Activated effector memory CD4-positive, alpha-beta T cell treated with Interleukin-2 at 50 U/mL for 16 hours (primary cell): ENCODE data around the gene PLEKHH3.

Experiments used
- DNase-seq: peaks from one replicate; pipeline ENCODE4 v3.0.0-alpha.2; 2020

PLEKHH3 gene

GRCh38 chr17:42684929-42685556 is 8.2 kb upstream of the PLEKHH3 start:
- DNase-seq = no peak

DNA sequence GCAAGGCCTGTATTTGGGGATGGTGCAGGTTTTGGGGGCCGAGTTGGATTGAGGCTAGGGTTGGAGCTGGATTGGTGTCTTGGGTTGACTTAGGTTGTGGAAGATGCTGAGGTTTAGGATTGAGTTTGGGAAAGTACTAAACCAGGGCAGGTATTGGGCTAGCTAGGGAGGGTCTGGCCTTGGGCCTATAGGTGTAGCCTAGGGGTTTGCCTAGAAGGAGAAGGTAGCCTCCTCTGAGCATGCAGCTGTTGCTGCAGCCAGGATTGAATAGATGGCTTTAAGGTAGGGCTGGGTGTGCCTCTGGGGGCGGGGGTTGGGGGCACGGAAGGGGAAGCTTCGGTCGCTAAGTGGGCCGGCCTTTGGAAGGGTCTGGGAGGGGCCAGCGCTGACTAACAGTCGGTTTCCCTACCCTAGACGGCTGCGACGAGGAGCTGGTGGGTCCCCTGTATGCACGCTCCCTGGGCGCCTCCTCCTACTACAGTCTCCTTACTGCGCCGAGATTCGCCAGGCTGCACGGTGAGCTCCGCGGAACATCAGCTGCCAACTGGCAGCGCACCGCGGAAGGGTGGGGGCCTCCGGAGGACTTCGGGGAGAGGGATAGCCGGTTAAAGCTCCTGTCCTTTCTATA is 6.7 kb upstream of the PLEKHH3 start:
- DNase-seq = no peak

DNA sequence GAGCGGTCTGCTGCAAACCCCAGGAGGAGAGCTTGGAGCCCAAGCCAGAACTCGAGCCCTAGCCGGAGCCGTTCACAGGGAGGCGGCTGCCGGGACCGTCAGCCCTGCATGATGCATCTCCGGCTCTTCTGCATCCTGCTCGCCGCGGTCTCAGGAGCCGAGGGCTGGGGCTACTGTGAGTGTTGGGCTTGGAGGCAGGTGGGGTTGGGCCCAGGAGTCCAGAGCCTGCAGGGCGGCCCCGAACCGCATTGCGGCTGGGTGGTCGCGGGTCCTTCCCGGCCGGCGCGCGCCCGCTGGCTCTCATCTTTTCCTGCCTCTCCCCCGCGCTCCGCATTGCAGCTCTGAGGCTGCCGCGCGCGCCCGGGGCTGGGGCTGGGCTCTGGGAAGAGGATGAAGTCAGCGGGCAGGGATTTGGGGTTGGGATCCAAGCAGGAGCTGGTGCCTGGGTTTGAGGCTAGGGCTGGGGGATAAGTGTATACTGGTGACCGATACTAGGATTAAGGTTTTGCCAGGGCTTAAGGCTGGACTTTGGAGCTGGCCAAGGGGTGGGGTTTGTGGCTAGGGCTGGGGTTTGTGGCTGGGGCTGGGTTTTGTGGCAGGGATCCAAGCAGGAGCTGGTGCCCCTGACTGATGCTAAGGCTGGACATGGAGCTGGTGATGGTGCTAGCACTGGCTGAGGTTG is 6.1 kb upstream of the PLEKHH3 start:
- no peak for DNase-seq

- no peak for DNase-seq
Observed at GRCh38 chr17:42681976-42682721, 5.4 kb upstream of the PLEKHH3 start, which contains the start of gene CNTNAP1. TSS of gene CNTNAP1 (plus strand) at chr17:42682531. CDS start at chr17:42682830, 299 bp downstream.

DNA sequence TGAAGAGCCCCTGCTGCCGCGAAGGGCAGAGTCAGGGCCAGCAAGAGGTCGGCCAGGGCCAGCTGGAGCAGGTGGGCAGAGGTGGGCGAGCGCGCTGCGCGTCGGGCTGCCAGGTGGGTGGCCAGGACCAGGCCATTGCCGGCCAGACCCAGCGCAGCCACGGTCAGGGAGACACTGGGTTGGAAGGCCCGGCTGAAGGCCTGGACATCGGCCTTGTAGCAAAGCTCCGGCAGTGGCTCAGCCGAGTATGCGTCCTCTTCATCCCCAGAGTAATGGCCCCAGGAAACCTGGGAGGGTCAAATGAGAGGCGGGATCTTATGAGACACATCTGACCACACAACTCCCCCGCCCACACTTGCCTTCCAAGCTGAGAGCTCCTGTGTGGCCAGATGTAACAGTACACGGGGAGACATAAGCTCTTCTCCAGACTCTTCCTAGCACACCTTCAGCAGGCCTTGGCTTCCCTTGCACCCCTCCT is 3.6 kb upstream of the PLEKHH3 start:
- DNase-seq = no peak

DNA sequence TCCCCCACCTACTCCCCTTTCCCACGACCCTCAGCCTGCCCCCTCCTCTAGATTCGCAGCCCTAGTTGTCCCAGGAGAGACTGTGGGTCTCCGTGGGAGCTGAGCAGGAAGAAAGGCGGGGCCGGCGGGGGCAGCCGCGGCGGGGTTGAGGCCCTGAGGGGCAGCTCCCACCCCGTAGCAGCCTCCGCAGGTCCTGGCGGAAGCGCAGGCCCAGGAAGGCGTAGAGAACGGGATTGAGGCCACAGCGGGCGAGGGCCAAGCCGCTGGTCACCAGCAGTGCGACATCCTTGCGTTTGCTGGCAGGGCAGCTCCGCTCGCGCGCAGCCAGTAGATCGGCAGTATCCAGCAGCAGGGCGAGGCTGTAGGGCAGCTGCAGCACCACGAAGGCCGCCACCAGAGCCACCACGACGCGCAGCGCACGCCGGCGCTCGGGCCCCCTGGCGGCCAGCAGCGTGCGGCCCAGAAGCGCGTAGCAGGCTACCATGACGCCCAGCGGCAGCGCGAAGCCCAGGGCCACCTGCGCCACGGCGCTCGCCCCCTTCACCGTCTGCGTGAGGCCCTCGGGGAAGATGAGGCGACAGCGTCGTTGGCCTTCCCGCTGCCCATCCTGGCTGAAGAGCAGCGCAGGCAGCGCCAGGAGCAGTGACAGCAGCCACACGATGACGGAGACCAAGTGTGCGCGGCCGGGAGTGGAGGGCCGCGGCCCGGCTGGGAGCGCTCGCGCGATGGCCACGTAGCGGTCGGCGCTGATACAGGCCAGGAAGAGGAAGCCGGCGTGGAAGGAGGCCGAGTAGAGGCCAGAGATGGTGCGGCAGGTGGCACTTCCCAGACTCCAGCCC is 2.9 kb upstream of the PLEKHH3 start:
- peak; percentile 69 for DNase-seq

DNA sequence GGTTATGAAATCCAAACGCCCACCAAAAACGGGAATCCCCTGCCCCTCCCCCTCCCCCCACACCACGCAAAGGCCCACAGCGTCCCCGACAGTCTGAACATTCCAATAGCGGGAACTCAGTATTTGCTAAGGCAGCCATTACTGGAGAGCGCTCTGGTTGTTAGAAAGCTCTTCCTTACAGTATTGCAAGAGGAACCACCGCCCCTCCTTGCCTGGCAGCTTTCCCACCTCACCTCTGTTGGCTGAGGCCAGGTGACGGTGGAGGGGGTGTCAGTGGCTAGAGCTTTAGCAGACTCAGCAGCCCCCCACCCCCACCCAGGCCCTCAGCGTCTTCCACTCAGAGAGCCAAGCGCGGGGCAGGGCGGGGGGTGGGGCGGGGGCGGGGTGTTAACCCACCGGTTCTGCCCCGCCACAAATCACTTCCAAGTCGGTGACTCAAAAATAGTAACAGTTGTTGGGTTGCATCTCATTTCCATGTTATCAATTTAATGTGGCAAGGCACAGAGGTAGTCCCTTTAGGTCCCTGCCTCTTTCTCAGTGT is 2.2 kb upstream of the PLEKHH3 start:
- DNase-seq = no peak

- DNase-seq = peak; percentile 73
Observed at GRCh38 chr17:42677921-42678781, 1.4 kb upstream of the PLEKHH3 start.

- DNase-seq = peak; percentile 95
Observed at GRCh38 chr17:42677012-42677857, 441 bp upstream of the PLEKHH3 start.

- DNase-seq = no peak
Observed at GRCh38 chr17:42675965-42676423, 800 bp downstream of the PLEKHH3 start.

DNA sequence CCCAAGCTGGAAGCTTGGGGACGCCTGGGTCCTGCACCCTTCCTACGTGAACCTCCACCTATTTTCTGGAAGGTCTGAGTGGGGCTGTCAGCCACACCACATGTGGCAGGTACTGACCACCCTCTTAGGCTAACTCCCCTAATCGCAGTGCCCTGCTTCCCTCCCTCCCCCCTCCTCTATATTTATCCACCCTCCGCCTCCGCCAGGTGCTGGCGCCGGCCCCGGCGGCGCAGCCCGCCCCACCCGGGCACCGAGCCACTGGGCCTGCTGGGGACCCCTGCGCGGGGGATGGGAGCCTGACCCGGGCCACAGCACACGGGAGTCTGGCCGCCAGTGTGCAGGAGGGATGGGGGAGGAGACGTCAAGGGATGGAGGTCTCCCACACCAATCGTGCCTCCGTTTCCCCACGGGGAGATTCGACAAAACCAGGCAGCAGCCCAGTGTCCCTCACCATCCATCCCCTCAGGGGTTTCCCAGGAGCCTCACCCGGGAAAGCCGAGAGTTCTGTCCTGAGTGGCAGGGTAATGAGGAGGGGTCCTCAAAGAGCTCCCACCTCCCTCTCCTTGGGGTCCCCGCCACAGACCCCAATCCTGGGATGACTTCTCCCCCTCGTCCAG is 1.3 kb downstream of the PLEKHH3 start:
- no peak for DNase-seq

DNA sequence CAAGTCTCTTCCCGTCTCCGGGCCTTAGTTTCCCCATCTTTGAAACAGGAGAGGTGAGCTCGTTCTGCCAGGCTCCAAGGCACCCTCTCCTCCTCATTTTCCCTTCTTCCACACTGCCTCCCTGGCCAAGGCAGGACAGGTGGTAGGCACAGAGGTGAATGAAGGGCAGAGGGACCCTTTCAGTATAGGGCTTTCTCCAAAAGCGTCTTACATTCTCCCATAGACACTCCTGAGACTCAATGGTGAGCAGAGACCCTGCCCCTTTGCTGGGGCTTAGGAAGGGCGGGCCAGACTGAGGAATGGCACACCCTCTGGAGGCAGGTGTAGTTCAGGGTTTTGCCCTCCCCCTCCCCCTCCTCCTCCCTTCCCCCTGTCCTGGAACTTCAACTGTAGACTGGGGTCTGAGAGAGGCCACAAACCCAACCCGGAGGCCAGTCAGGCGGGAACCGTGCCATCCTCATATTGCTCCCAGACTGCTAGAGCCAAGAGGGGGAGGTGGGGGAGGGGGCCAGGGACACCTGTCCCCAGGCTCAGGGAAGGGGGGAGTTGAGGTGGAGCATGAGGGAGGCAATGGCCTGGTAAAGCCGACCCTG is 1.9 kb downstream of the PLEKHH3 start:
- DNase-seq = no peak

- no peak for DNase-seq
Observed at GRCh38 chr17:42673885-42674754, 2.7 kb downstream of the PLEKHH3 start.

- no peak for DNase-seq
Observed at GRCh38 chr17:42673266-42673884, 3.4 kb downstream of the PLEKHH3 start.

DNA sequence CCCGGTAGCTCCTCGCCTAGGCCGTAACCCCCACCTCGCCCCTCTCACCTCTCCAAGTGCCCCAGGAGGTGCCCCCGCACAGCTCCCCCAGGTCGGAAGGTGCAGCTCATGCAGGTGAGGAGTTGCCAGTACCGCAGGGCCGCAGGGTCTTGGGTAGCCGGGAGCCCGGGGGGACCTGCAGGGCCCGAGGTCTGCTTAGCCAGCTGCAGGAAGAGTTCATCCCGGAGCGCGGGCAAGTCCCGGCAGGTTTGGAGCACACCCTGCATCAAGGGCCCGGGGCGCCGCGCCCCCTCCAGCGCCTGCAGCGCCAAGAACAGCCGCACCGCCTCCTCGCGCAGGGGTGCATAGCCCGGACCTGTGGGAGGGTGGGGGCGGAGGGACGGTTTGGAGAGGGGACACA is 4.8 kb downstream of the PLEKHH3 start:
- DNase-seq = no peak

GRCh38 chr17:42670789-42671657 is 5.8 kb downstream of the PLEKHH3 start:
- DNase-seq = no peak
